ENCODE measurements around the gene DEAF1. TPM values are rescaled to one million over a fixed set of nuclear protein-coding genes. Genes with fewer than 3 reads are reported as not detected.
A peak's percentile ranks its signal among the peaks of the same experiment; 100 is the strongest.

The DEAF1 gene
- total and polyA plus RNA-seq, 2 of the 13 experiments (the other 11 are each of a cell fraction or from before 2014, with no cell fraction given): 22.3 to 29.6 TPM

- TF ChIP-seq, protein P1, sequence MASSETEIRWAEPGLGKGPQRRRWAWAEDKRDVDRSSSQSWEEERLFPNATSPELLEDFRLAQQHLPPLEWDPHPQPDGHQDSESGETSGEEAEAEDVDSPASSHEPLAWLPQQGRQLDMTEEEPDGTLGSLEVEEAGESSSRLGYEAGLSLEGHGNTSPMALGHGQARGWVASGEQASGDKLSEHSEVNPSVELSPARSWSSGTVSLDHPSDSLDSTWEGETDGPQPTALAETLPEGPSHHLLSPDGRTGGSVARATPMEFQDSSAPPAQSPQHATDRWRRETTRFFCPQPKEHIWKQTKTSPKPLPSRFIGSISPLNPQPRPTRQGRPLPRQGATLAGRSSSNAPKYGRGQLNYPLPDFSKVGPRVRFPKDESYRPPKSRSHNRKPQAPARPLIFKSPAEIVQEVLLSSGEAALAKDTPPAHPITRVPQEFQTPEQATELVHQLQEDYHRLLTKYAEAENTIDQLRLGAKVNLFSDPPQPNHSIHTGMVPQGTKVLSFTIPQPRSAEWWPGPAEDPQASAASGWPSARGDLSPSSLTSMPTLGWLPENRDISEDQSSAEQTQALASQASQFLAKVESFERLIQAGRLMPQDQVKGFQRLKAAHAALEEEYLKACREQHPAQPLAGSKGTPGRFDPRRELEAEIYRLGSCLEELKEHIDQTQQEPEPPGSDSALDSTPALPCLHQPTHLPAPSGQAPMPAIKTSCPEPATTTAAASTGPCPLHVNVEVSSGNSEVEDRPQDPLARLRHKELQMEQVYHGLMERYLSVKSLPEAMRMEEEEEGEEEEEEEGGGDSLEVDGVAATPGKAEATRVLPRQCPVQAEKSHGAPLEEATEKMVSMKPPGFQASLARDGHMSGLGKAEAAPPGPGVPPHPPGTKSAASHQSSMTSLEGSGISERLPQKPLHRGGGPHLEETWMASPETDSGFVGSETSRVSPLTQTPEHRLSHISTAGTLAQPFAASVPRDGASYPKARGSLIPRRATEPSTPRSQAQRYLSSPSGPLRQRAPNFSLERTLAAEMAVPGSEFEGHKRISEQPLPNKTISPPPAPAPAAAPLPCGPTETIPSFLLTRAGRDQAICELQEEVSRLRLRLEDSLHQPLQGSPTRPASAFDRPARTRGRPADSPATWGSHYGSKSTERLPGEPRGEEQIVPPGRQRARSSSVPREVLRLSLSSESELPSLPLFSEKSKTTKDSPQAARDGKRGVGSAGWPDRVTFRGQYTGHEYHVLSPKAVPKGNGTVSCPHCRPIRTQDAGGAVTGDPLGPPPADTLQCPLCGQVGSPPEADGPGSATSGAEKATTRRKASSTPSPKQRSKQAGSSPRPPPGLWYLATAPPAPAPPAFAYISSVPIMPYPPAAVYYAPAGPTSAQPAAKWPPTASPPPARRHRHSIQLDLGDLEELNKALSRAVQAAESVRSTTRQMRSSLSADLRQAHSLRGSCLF (CRISPR knock-in tag; IDR thresholded peaks at IDR 0.05; ENCODE audit: borderline replicate concordance): no peak
- TF ChIP-seq, protein P2, sequence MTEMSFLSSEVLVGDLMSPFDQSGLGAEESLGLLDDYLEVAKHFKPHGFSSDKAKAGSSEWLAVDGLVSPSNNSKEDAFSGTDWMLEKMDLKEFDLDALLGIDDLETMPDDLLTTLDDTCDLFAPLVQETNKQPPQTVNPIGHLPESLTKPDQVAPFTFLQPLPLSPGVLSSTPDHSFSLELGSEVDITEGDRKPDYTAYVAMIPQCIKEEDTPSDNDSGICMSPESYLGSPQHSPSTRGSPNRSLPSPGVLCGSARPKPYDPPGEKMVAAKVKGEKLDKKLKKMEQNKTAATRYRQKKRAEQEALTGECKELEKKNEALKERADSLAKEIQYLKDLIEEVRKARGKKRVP (CRISPR knock-in tag; IDR thresholded peaks at IDR 0.05): peak in 1 of 2 experiments; percentile 63; a peak in 2 of 4 replicates
- TF ChIP-seq TOE1 (CRISPR knock-in tag; IDR thresholded peaks at IDR 0.05) (no peak), ZBTB10 (CRISPR knock-in tag; IDR thresholded peaks at IDR 0.05; ENCODE audit: borderline replicate concordance) (no peak; the same call in 1 of the 2 replicates), GFI1 (CRISPR knock-in tag; IDR thresholded peaks at IDR 0.05; ENCODE audit: borderline replicate concordance) (0 out of 2 replicates have a peak, but pooled peaks have one; percentile 58), ZNF883 (CRISPR knock-in tag; IDR thresholded peaks at IDR 0.05; ENCODE audit: not compliant biosample characterization) (peak; percentile 14), CENPX (CRISPR knock-in tag; IDR thresholded peaks at IDR 0.05) (no peak), ZNF607 (CRISPR knock-in tag; IDR thresholded peaks at IDR 0.05; ENCODE audit: borderline replicate concordance) (peak; percentile 85), ZNF770 (CRISPR knock-in tag; IDR thresholded peaks at IDR 0.05) (peak; percentile 75), PHF21A (CRISPR knock-in tag; IDR thresholded peaks at IDR 0.05) (peak; percentile 99)
Measured at GRCh38 chr11:706957-707816, 12.2 kb upstream of the DEAF1 start (continued).
